HepG2 (cell line): ENCODE measurements around the gene CDH1. TPM values are rescaled to one million over a fixed set of nuclear protein-coding genes. Genes with fewer than 3 reads are reported as not detected.

Source experiments
- ARID5B ChIP-seq: IDR thresholded peaks from 2 replicates; pipeline ENCODE4 v1.4.0; 2020; ENCODE audit warnings: mild to moderate bottlenecking, missing genetic modification reagents
- CCDC6 ChIP-seq: sonication (generic); formaldehyde crosslinking; IDR thresholded peaks from 2 replicates; pipeline ENCODE4 v1.8.1; 2022; ENCODE audit warnings: mild to moderate bottlenecking, missing genetic modification reagents, moderate library complexity
- EP300 ChIP-seq, 3 experiments: sonication (generic) in 1 of 3; formaldehyde crosslinking in 1 of 3; IDR thresholded peaks; 2 replicates each; pipeline versions ENCODE4 v1.5.1 to v1.6.1; 2011 to 2020; ENCODE audit warnings: low read depth in 2 of 3, low read length in 2 of 3, borderline replicate concordance in 1 of 3, improper control_type of control experiment in 1 of 3, mild to moderate bottlenecking in 1 of 3, missing genetic modification reagents in 1 of 3, moderate library complexity in 1 of 3
- FOXA3 ChIP-seq: IDR thresholded peaks from 2 replicates; pipeline ENCODE4 v1.6.1; 2016; ENCODE audit warnings: missing genetic modification reagents, missing compliant biosample characterization
- FOXK2 ChIP-seq: fragments of 450-650 bp; IDR thresholded peaks from 2 replicates; pipeline ENCODE4 v1.6.1; 2016
- GTF2F1 ChIP-seq: fragments of 150-350 bp; IDR thresholded peaks from 2 replicates; pipeline ENCODE4 v1.6.1; 2014; ENCODE audit warnings: low read length
- HOXA3 ChIP-seq: sonication (generic); formaldehyde crosslinking; IDR thresholded peaks from 2 replicates; pipeline ENCODE4 v1.5.0; 2020; ENCODE audit warnings: missing genetic modification reagents
- MEIS1 ChIP-seq: sonication (generic); formaldehyde crosslinking; IDR thresholded peaks from 2 replicates; pipeline ENCODE4 v1.9.0; 2021; ENCODE audit warnings: mild to moderate bottlenecking, missing genetic modification reagents, moderate library complexity, borderline replicate concordance
- MIER2 ChIP-seq: IDR thresholded peaks from 2 replicates; pipeline ENCODE4 v1.6.1; 2016; ENCODE audit warnings: missing biosample characterization, missing genetic modification reagents
- SALL1 ChIP-seq: sonication (generic); formaldehyde crosslinking; IDR thresholded peaks from 2 replicates; pipeline ENCODE4 v1.8.0; 2022; ENCODE audit warnings: mild to moderate bottlenecking, missing genetic modification reagents
- SMAD3 ChIP-seq: sonication (generic); formaldehyde crosslinking; IDR thresholded peaks from 2 replicates; pipeline ENCODE4 v1.4.0; 2020; ENCODE audit warnings: missing genetic modification reagents
- SOX13 ChIP-seq, 3 experiments: fragments of 450-650 bp in 1 of 3; sonication (generic) in 1 of 3; formaldehyde crosslinking in 1 of 3; IDR thresholded peaks in 2 of 3; conservative IDR thresholded peaks in 1 of 3; 2 replicates each; pipeline versions ENCODE4 v1.5.0 to v1.6.1; 2016 to 2020; ENCODE audit warnings: antibody characterized with exemption in 1 of 3, mild to moderate bottlenecking in 1 of 3, missing compliant biosample characterization in 1 of 3, missing genetic modification reagents in 1 of 3, moderate library complexity in 1 of 3
- TEAD3 ChIP-seq: optimal IDR thresholded peaks from 2 replicates; pipeline ENCODE3; 2016; ENCODE audit warnings: borderline replicate concordance
- ZNF460 ChIP-seq: sonication (generic); formaldehyde crosslinking; IDR thresholded peaks from 2 replicates; pipeline ENCODE4 v1.5.1; 2020; ENCODE audit warnings: missing genetic modification reagents, mild to moderate bottlenecking, borderline replicate concordance
- ZNF549 ChIP-seq: sonication (generic); formaldehyde crosslinking; IDR thresholded peaks from 2 replicates; pipeline ENCODE4 v1.5.0; 2020; ENCODE audit warnings: missing genetic modification reagents
- ZNF674 ChIP-seq: sonication (generic); formaldehyde crosslinking; IDR thresholded peaks from 2 replicates; pipeline ENCODE4 v1.5.0; 2020; ENCODE audit warnings: low read depth, mild to moderate bottlenecking, missing genetic modification reagents
- ZNF792 ChIP-seq: IDR thresholded peaks from 2 replicates; pipeline ENCODE4 v1.6.1; 2016
- polyA plus RNA-seq, 8 experiments: library from polyadenylated mRNA; depleted of rRNA in 3 of 8; stranded (reverse) in 7 of 8; unstranded in 1 of 8; fragments of >200 nt; fragmentation: Illumina TruSeq in 4 of 8; extraction: Trizol in 4 of 8; gene quantifications; 2 replicates each; pipeline versions ENCODE4 v1.2.1 to v1.2.3, GENCODE V29; 2011 to 2016; ENCODE audit warnings: low read depth in 4 of 8, missing spikeins in 1 of 8, mixed read lengths in 1 of 8; ENCODE audit not compliant: insufficient read depth in 1 of 8
- total RNA-seq, 5 experiments: library from RNA; depleted of rRNA; stranded (reverse); fragments of >200 nt; fragmentation: Illumina TruSeq; extraction: Trizol; gene quantifications; 2 replicates each; pipeline ENCODE4 v1.2.3, GENCODE V29; 2016; ENCODE audit warnings: low read depth in 1 of 5
- TF ChIP-seq, protein P1 (sequence below): sonication (generic); formaldehyde crosslinking; IDR thresholded peaks from 2 replicates; pipeline ENCODE4 v1.5.0; 2020; ENCODE audit warnings: mild to moderate bottlenecking, missing genetic modification reagents, borderline replicate concordance
- TF ChIP-seq, protein P2 (sequence below): sonication (generic); formaldehyde crosslinking; IDR thresholded peaks from 2 replicates; pipeline ENCODE4 v1.4.0; 2020; ENCODE audit warnings: missing genetic modification reagents, borderline replicate concordance
- TF ChIP-seq, protein P3 (sequence below): sonication (generic); formaldehyde crosslinking; IDR thresholded peaks from 2 replicates; pipeline ENCODE4 v1.5.0; 2020; ENCODE audit warnings: missing genetic modification reagents, mild to moderate bottlenecking, borderline replicate concordance

CDH1 gene
- total and polyA plus RNA-seq, 2 of the 13 experiments (the other 11 are each of a cell fraction or from before 2014, with no cell fraction given): 0.95 to 9.8 TPM

DNA sequence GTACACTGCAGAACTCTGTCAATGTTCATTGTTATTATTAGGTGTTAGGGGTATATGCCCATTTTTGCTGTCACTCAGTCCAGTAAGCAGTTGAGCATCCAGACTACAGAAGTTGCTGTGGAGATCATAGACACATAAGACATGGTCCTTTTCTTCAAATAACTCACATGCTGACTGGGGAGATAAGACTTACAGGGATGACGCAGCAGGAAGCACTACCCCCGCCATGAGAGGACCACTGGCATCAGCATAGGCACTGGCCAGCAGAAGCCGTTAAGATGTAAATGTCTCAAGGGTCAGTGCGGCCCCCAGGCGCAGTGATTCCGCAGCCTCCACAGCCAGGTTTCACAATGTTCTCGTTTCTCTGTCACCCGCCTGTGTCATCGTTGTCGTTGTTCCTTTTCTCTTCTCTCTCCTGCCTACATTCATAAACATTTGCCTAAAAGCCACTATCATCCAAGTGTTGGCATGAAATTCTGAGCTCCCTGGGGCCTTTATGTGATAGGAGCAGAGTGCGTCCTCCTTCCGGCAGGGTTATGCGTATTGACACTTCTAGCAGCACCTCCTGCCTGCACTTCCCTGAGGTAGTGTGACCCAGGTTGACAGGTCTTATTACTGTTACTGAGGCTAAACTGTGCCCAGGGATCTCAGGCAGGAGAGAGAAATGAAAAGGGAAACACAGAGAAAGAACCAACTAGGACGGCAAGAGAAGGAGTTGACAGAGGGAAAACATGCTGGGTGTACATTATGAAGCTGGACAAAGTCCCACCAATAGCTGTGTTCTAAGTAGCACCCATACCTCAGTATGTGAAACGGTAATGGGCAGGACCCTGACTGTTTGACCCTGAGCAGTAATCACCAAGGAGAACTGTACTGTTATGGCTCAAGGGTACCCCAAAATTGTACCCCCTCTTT is 124.1 kb downstream of the CDH1 start (continued):
- TF ChIP-seq, protein P1, sequence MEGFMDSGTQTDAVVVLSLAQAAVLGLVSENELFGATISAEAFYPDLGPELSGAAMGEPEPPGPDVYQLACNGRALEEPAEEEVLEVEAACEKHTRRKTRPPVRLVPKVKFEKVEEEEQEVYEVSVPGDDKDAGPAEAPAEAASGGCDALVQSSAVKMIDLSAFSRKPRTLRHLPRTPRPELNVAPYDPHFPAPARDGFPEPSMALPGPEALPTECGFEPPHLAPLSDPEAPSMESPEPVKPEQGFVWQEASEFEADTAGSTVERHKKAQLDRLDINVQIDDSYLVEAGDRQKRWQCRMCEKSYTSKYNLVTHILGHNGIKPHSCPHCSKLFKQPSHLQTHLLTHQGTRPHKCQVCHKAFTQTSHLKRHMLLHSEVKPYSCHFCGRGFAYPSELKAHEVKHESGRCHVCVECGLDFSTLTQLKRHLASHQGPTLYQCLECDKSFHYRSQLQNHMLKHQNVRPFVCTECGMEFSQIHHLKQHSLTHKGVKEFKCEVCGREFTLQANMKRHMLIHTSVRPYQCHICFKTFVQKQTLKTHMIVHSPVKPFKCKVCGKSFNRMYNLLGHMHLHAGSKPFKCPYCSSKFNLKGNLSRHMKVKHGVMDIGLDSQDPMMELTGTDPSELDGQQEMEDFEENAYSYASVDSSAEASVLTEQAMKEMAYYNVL (CRISPR knock-in tag): no peak
- TF ChIP-seq SMAD3 (CRISPR knock-in tag): no peak
- no peak for TF ChIP-seq TEAD3
- TF ChIP-seq, protein P2, sequence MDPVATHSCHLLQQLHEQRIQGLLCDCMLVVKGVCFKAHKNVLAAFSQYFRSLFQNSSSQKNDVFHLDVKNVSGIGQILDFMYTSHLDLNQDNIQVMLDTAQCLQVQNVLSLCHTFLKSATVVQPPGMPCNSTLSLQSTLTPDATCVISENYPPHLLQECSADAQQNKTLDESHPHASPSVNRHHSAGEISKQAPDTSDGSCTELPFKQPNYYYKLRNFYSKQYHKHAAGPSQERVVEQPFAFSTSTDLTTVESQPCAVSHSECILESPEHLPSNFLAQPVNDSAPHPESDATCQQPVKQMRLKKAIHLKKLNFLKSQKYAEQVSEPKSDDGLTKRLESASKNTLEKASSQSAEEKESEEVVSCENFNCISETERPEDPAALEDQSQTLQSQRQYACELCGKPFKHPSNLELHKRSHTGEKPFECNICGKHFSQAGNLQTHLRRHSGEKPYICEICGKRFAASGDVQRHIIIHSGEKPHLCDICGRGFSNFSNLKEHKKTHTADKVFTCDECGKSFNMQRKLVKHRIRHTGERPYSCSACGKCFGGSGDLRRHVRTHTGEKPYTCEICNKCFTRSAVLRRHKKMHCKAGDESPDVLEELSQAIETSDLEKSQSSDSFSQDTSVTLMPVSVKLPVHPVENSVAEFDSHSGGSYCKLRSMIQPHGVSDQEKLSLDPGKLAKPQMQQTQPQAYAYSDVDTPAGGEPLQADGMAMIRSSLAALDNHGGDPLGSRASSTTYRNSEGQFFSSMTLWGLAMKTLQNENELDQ (CRISPR knock-in tag): no peak
- no peak for TF ChIP-seq MEIS1 (CRISPR knock-in tag)
- TF ChIP-seq HOXA3 (CRISPR knock-in tag): 0 out of 2 replicates have a peak, but pooled peaks have one; percentile 11
- no peak for TF ChIP-seq EP300 (IDR thresholded peaks at IDR 0.05; ENCODE audit: low read depth in 2 of 2, low read length in 2 of 2)
- TF ChIP-seq EP300 (CRISPR knock-in tag; IDR thresholded peaks at IDR 0.05; ENCODE audit: borderline replicate concordance): no peak
- no peak for TF ChIP-seq MIER2 (CRISPR knock-in tag)
- TF ChIP-seq FOXK2: peak; percentile 50; the same call in 1 of the 2 replicates
- TF ChIP-seq FOXA3 (CRISPR knock-in tag): peak; percentile 78
- no peak for TF ChIP-seq SOX13 (IDR thresholded peaks at IDR 0.05)
- TF ChIP-seq SOX13 (CRISPR knock-in tag; conservative IDR thresholded peaks at IDR 0.05 in 1 of 2, IDR thresholded peaks at IDR 0.05 in 1 of 2): 0 out of 4 replicates have a peak, but pooled peaks of 1 of the 2 experiments have one; percentile 13
- no peak for TF ChIP-seq CCDC6
- TF ChIP-seq, protein P3, sequence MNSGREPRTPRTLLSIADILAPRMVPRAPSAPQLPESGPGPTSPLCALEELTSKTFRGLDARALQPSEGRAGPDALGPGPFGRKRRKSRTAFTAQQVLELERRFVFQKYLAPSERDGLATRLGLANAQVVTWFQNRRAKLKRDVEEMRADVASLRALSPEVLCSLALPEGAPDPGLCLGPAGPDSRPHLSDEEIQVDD (CRISPR knock-in tag): no peak
- peak; percentile 58 for TF ChIP-seq SALL1 (CRISPR knock-in tag)
- no peak for TF ChIP-seq GTF2F1
- TF ChIP-seq ZNF460 (CRISPR knock-in tag): no peak
- no peak for TF ChIP-seq ZNF549 (CRISPR knock-in tag)
- TF ChIP-seq ZNF674 (CRISPR knock-in tag): no peak
- no peak for TF ChIP-seq ZNF792 (CRISPR knock-in tag)
- 0 out of 2 replicates have a peak, but pooled peaks have one; percentile 19 for TF ChIP-seq ARID5B (CRISPR knock-in tag)
